Hematopoietic multipotent progenitor cell treated with erythropoietin and hydrocortisone succinate and interleukin-3 and kit ligand, for 4 days (in vitro differentiated cells): ENCODE data around the gene CAB39L.
"Not testable (repeated sequence)": the region's sequence is repeated elsewhere in the genome, so short reads cannot be mapped to it uniquely, and the experiment has no call there.

ENCODE experiments used
- DNase-seq: peaks from one replicate; pipeline ENCODE4 v3.0.0-alpha.2; 2015

Gene CAB39L

GRCh38 chr13:49305792-49306425 lies 138.0 kb downstream of the CAB39L start:
- DNase-seq, result no peak

- DNase-seq, result no peak
Observed at GRCh38 chr13:49304763-49305700, 138.8 kb downstream of the CAB39L start.

GRCh38 chr13:49304356-49304755 lies 139.5 kb downstream of the CAB39L start:
- DNase-seq, result no peak

- no peak for DNase-seq
Observed at GRCh38 chr13:49303533-49304252, 140.2 kb downstream of the CAB39L start.

- no peak for DNase-seq
Observed at GRCh38 chr13:49302817-49303216, 141.0 kb downstream of the CAB39L start.

GRCh38 chr13:49302222-49302621 lies 141.6 kb downstream of the CAB39L start:
- DNase-seq, result no peak

- DNase-seq, result peak; percentile 91
Observed at GRCh38 chr13:49300739-49301589, 142.9 kb downstream of the CAB39L start.

- no peak for DNase-seq
Observed at GRCh38 chr13:49300276-49300675, 143.6 kb downstream of the CAB39L start.

- DNase-seq, result no peak
Observed at GRCh38 chr13:49298903-49299605, 144.8 kb downstream of the CAB39L start.

- no peak for DNase-seq
Observed at GRCh38 chr13:49298416-49298815, 145.4 kb downstream of the CAB39L start.

- no peak for DNase-seq
Observed at GRCh38 chr13:49297338-49297737, 146.5 kb downstream of the CAB39L start.

- no peak for DNase-seq
Observed at GRCh38 chr13:49296659-49297058, 147.2 kb downstream of the CAB39L start.

GRCh38 chr13:49295244-49295643 lies 148.6 kb downstream of the CAB39L start:
- DNase-seq, result no peak

- not testable (repeated sequence) for DNase-seq
Observed at GRCh38 chr13:49294723-49295122, 149.1 kb downstream of the CAB39L start.

- peak; percentile 85 for DNase-seq
Observed at GRCh38 chr13:49292742-49293486, 150.9 kb downstream of the CAB39L start.

- DNase-seq, result no peak
Observed at GRCh38 chr13:49288458-49288857, 155.4 kb downstream of the CAB39L start.

GRCh38 chr13:49287995-49288394 lies 155.9 kb downstream of the CAB39L start:
- DNase-seq, result no peak

- DNase-seq, result no peak
Observed at GRCh38 chr13:49279885-49280284, 164.0 kb downstream of the CAB39L start.

GRCh38 chr13:49279112-49279511 lies 164.8 kb downstream of the CAB39L start:
- no peak for DNase-seq

GRCh38 chr13:49278211-49278610 lies 165.7 kb downstream of the CAB39L start:
- no peak for DNase-seq

GRCh38 chr13:49272296-49272695 lies 171.6 kb downstream of the CAB39L start:
- DNase-seq, result no peak
